Measurements from ENCODE around the gene PBX4.
"Not testable (repeated sequence)": the region's sequence is repeated elsewhere in the genome, so short reads cannot be mapped to it uniquely, and the experiment has no call there.

Gene PBX4

GRCh38 chr19:19626516-19627472 lies 8.3 kb upstream of the PBX4 start:
- no peak for DNase-seq

- DNase-seq, result no peak
Measured at GRCh38 chr19:19624032-19624570, 5.6 kb upstream of the PBX4 start.

GRCh38 chr19:19623383-19623782 lies 4.9 kb upstream of the PBX4 start:
- DNase-seq, result no peak

GRCh38 chr19:19619849-19620210 lies 1.3 kb upstream of the PBX4 start:
- DNase-seq, result no peak

GRCh38 chr19:19619181-19619848 lies 828 bp upstream of the PBX4 start:
- no peak for DNase-seq

- DNase-seq, result no peak
Measured at GRCh38 chr19:19615086-19615485, 3.4 kb downstream of the PBX4 start.

GRCh38 chr19:19613506-19613905 lies 5.0 kb downstream of the PBX4 start:
- DNase-seq, result no peak

GRCh38 chr19:19610376-19611202 lies 7.9 kb downstream of the PBX4 start:
- DNase-seq, result no peak

GRCh38 chr19:19606686-19607085 lies 11.8 kb downstream of the PBX4 start:
- not testable (repeated sequence) for DNase-seq

- no peak for DNase-seq
Measured at GRCh38 chr19:19606021-19606420, 12.5 kb downstream of the PBX4 start.

GRCh38 chr19:19602713-19603324 lies 15.7 kb downstream of the PBX4 start:
- DNase-seq, result no peak

GRCh38 chr19:19602136-19602712 lies 16.3 kb downstream of the PBX4 start:
- DNase-seq, result no peak

- no peak for DNase-seq
Measured at GRCh38 chr19:19600793-19601330, 17.6 kb downstream of the PBX4 start.

GRCh38 chr19:19598728-19599451 lies 19.6 kb downstream of the PBX4 start:
- peak in 3 of 4 experiments; percentile 25 to 49 (median 26) for DNase-seq

GRCh38 chr19:19597809-19598306 lies 20.6 kb downstream of the PBX4 start:
- DNase-seq, result peak in 1 of 4 experiments; percentile 23

- no peak for DNase-seq
Measured at GRCh38 chr19:19595171-19595701, 23.3 kb downstream of the PBX4 start.

GRCh38 chr19:19594381-19594780 lies 24.1 kb downstream of the PBX4 start:
- DNase-seq, result no peak

GRCh38 chr19:19592690-19593089 lies 25.8 kb downstream of the PBX4 start:
- DNase-seq, result no peak

- DNase-seq, result peak; percentile 13 to 41 (median 31)
Measured at GRCh38 chr19:19591133-19591825, 27.2 kb downstream of the PBX4 start.

GRCh38 chr19:19588546-19588945 lies 29.9 kb downstream of the PBX4 start:
- DNase-seq, result no peak

Data from activated CD4-positive, CD25-positive, alpha-beta regulatory T cell (primary cell).